Activated gamma-delta T cell (primary cell): ENCODE measurements around the gene AKT3.

Experiments
- DNase-seq: peaks from one replicate; lab custom pipeline; 2025; lab: John Stamatoyannopoulos, UW

Gene AKT3

DNA sequence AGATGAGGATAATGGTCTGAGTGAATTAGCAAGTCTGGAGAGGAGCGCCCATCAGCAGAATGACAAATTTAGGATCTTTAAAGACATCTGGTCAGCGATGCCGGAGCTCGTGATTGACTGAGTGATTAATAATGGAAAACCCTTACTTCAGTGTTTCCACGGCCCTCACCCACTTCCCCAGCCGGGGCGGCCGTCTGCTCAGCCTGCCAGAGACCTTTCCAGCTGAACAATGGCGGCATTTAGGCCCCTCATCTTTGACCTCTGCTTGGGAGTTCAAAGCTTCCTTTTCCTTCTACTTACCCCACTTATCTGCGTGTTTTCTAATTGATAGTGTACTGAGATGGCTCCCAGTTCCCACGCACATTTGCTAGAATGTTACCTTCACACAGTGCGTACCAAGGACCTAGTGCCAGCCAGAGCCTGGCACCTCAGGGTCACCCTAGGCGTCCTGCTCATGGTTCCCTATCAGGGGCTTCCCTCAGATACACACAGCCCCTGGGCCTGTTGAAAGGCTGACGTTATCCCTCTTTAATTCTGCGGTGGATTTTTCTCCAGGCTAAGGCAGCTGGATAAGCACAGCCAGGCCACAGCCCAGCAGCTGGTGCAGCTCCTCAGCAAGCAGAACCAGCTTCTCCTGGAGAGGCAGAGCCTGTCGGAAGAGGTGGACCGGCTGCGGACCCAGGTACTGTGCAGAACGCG, 361.4 kb downstream of the AKT3 start:
- no peak for DNase-seq

DNA sequence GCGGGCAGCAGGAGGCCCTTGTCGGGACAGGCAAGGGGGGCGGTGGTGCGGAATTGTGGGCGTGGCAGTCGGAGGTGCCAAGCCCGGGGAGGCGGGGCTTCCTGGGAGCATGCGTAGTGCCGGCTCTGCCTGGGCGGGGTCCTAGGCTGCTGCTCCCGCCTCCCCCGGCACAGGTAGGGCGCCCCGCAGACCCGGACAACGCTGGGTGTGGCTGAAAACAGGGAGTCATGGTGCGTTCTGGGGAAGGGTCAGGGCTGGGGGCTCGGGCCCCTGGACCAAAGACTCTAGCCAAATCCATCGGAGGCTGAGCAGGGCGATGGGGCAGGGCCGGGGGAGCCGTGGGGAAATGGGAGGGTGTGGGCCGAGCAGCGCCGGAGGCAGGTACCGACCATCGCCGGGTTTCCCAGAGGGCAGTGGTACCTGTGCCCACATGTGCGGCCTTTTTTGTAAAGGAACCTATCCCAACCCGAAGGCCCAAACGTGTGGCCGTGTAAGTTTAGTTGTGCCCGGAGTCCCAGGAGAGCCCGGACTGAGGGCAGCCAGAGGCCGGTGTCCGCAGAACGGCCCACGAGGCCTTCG, 362.3 kb downstream of the AKT3 start:
- no peak for DNase-seq

DNA sequence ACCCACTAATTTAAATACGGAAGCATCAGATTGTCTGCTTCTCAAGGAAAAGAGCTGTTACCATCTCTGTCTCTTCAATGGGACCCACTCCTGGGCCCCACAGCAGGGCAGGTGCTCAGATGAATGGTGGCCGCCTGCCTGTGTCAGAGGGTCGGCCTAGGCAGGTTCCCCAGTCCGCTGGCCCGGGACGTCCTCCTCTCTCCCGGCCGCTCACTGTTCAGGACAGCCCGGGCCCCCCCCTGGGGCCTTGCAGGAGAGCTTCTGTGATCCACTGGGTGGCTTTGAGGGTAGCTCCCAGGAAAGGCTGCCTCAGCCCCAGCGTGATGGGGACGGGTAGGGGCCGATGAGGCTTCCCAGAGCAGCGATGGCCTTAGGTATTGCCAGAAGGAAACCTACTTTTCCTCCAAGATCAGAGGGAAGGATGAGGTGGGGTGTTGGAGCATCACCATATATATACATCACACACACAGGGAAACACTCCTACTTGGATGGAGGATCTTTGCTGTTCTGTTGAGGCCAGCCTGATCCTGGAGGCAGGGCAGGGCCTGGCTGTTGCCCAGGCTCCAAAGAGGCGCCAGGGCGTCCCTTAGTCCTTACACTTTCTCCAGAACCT, 362.9 kb downstream of the AKT3 start:
- no peak for DNase-seq

DNA sequence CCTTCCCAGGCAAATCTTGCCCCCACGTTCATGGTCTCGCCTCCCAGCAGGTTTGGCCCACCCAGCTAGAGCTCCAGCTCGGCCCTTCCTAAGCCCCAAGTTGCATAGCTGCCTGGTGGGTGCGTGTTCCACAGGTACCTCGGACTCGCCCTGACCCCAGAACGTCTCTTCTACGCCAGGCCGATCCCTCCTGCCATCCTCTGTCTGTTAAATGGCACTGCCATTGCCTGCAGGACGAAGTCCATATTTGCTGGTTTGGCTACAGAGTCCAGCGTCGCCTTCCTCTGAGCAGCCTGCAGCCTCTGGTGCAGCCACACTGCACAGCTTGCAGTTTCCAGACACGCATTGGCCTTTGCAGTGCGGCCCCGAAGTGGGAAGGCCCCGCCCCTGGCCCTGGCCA, 366.1 kb downstream of the AKT3 start:
- DNase-seq: no peak

DNA sequence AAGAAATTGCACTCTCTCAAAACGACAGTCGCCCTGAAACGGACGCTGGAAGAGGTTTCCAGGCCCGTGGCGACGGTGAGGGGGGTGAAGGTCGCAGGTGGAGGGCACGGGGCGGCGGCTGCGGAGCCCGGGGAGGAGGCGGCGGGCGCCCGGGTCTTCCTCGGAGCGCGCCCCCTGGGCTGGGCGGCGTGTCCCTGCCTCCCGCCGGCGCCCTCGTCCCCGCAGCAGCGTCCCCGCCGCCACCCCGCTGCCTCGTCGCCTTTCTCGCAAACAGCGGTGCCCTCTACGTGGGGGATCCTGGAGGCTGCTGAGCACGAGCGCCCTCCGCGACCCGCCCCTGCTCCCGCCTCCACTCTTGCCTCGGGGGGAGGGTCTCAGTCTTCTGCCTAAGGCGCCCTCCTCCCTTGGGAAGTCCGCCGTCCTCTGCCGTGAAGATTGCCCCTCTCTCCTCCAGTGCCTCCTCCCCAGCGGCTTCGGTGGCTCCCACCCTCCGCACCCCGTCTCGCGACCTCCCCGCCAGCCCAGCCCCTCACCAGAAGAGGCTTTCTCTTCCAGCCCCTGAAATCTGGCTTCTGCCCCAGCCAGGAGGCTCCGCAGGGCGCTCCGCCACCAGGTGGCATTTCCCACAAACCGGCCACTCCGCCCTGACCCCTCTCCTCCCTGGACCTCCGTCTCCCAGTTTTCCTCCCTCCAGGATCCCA, 366.8 kb downstream of the AKT3 start:
- no peak for DNase-seq

DNA sequence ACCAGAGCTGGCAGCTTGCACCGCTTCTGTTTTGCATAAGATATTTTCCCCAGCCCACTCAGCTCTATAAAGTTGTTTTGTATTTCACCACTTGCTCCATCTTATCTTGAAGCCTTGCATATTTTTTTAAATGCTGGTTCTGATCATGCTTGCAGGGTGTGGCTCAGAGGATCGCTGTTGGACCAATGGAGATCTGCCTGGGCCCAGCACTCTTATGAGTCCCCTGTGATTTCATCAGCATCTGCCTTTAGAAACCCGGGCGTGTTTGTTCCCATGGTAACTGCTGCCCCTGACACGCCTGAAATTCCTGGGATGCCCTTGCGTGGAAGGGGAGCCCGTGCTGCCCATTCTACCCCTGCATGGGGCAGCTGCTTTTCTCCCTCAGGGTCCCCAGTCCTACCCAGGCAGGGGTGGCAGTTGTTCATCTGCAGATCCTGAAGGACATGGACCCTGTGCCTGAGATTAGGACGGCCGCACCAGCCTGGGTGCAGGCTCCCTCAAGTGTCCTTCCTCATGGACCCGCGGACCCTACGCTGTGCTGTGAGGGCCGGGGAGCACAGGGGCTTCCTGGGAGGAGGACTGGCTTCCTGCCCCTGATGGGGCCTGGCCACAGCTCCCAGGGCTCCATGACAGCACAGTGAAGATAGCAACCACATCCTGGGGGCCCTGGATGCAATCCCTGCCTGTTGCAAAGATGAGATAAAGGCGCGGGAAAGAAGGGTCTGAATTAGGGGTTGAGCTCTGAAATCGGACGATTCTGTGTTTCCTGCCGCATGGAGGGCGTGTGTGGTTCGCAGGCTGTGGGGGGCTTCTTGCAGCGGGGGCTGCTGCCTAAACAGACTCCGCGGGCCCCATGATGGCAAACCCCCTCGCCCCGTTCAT, 367.7 kb downstream of the AKT3 start:
- DNase-seq: no peak

DNA sequence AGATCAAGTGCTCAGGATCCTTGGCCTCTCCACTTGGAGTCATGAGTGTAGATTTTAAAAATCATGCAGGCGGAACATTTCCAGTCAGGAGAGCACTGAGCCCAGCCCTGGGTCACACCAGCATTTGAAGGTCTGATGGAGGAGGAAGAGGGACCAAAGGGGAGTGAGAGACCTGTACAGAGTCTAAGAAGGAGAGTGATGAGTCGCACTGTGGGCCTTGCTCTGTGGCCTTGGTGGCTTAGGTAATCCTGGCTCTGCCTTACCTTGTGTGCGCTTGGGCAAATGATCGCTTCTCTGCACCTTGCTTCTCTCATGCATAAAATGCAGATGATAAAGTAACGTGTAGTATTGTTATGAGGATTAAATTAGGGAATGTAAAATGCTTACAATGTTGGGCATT, 368.9 kb downstream of the AKT3 start:
- no peak for DNase-seq

DNA sequence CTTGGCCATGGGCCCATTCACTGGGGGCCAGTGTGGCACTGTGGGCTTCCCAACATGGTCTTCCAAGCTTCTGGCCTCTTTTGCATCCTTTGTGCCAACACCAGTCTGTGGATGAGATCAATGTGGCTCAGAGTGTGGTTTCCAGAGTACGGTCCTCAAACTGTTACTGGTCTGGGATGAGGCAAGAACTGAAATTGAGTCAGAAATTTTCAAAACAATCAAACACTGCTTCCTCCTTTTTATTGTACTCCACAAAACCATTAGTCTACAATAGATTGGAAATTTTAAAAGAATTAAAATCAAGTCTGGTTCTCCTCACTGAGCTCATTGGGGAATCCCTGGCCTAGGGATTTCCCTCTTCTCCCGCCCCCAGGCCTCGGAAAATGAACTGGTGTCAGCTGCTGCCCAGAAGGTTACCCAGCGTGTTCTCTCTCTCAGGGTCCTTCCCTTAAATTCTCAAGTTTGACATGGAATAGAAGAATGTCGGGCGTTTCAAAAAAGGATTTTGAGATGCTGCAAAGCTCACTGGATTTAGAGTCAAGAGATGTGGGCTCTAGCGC, 372.2 kb downstream of the AKT3 start:
- DNase-seq: no peak

DNA sequence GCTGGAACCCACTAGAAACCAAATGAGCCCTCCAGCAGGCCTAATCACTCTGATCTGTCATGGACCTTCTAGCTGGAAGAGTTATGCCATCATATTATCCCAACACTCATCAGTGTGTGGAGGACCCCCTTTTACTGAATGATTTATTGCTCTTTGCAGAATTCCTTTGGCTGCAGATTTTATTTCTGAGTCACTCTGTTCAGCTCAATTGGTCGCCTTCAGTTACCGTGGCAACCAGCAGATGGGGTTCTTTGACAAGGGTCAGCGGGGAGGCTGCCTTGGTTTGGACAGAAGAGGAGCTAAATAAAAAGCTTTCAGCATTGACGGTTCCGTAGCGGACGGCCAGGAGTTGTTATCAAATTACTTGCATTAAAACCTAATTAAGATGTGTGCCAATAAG, 374.1 kb downstream of the AKT3 start:
- DNase-seq: no peak

DNA sequence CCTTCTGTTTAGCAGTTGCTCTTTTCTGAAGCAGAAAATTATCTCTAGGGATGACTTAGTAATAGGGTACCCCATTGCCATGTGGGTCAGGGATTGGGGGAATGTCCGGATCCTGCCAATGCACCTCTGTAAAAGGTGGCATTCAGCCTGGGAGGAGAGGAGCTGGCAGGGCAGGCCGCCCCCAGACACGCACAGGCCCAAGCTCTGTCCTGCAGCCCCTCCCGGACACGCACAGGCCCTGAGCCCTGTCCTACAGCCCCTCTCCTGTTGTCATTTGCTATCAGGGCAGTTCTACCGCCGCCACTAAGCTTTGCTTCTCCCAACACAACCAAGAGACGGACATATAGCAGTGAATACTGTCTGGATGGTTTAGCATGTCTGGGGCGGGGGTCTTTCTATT, 375.1 kb downstream of the AKT3 start:
- no peak for DNase-seq

DNA sequence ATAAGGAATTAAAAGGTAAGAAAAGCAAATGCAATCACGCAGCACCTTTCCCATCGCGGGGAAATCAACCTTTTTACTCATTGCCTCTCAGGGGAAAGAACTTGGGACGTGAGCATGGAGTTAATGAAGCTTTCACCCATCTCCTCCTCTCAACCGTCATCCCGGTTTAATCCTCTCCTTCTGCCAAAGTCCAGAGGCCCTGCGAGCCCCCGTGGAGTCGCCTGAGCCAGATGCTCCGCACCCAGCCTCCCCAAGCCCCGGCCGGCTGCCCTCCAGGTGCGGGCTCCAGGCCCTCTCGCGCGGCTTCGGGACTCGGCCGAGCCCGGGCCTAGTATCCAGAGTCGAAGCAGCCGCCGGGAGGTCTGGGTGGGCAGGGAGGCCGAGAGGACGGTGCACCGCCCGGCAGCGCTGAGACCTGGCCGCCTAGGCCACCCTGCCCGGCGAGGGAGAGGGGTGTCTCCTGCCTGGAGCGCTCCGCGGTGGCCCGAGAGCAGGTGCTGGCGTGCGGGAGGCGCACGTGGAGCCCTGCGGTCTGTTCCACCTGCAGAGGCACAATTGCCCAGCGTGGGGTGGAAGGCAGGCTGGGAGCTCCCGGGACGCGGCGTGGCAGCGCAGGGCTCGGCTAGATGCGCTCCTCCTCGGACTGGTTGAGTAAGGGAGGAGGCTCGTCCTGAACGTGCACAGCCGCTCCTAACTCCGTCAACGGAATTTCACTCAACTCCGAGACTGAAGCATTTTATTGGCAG, 375.7 kb downstream of the AKT3 start:
- DNase-seq: no peak

DNA sequence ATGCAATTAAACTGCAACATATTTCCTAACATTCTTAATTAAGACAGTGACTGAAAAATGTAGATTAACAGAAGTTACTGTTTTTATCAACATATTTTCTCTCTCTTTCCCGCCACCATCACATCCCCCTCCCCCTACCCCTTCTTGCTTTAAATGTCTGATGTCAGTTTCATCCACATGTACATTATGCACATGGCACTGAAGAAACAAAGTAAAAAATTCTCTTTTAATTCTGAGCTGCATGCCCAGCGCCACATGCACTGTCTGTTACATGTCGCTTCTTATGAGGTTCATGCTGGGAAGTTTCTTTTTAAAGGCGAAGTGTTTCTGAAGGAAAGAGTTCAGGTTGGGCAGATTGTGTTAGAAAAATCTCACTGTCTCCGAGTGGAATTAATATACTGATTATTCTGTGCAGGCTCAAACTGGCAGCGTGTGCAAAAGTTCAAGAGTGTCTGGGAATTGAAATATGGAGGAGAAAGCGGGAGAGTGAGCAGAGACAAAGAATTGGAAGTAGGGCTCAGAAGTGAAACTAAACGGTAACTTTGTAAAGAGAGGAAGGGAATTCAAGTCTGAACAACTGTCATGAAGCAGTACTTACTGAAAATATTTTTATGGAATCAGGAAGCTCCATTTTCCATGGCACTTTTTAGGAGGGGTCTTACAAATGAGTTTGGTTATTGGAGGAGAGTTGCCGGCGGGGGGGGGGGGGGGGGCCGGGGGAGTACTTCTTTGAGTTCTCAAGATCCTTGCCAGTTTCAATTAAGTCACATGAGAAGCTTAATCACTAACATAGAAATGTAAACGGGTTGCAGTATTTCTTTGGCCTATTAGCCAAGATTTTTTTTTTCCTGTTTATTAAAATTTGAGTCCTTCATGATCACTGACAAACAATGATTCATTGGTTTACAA, 376.6 kb downstream of the AKT3 start:
- no peak for DNase-seq

DNA sequence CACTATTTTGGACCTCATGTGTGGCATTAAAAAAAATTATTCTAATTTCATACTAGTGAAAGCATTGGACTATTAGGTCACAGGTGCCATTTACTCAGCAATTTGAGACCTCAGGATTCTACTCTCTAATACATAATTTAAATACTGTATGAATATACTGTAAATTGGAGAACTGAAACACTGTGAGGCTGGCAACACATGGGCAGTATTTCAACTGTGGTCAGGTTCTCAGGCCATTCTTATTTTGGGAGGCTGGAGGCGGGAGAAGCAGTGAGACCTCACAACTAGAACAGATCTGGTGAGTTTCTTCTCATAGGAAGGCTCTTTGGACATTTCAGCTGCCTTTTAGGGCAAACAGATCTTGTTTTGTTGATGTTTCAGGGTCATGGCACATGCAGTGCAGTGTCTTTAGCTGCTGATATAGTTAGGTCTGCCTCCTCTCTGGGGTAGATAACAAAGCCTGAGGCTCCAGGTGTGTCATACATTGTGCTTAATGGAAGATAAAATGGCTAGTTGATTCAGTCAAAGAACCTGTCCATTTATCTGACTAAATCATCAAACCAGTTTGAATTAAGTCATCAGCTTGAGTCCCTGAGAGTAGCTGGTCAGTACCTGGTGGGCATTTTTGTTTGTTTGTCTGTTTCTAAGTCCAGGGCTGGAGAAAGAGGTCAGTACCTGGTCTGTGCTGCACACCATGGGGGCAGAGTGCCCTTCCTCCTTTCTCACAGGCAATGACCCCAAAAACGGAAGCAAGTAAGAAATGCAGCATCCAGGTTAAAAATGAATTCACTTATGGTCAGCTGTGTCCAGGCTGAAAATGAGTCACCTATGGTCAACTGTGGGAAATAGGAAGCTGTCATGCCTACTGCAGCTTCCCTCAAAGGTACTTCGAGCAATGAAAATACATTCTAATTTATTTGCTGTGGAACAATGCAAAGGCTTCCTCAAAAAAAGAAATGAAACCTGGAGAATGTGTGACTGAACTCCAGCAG, 378.0 kb downstream of the AKT3 start:
- DNase-seq: no peak

DNA sequence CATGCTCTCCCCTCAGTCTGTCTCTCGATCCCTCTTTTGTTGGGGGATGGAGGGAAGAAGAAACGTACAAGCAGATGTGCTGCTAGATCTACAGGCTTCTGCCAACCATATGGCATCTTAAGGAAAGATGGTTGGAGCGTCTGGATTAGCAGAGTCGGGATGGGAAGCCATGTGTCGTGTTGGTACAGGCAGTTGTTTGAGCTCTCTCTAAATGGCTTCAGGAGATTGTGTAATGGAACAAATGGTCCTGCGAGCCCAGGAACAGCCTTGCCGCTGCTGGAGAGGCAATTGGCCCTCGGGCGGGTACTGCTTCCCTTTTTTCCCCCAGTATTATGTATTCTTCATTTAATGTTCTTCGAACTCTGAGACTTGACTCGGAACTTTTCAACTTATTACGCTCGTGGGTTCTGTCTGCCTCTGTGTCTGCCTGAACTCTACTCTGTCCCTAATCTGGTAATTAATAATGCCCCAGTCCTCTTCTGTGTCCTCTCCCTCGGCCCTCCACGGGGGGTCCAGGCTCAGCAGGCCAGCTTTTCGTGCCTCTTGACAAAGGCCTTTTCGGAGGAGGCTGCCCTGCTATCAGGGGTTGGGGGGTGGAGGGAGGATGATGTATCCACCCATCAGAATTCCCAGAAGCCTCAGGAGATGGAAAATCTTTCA, 378.9 kb downstream of the AKT3 start:
- DNase-seq: no peak

DNA sequence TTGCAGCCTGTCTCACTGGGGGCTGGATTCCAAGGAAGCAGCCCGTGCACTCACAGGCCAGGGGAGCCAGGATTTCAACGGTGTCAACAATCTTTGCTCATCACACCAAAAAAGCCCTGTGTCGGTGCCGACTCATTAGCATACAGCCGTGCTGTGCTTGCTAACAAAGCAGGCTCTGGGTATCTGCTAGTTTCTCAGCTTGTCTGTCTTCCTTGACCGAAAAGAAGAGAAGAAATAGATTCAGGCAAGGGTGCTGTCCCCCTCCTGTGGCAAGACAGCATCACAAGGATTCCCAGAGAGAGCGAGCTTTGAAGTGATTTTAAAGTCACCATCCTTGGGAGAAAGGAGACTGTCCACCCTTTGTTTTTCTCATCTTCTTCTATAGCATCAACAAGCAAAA, 379.5 kb downstream of the AKT3 start:
- no peak for DNase-seq

DNA sequence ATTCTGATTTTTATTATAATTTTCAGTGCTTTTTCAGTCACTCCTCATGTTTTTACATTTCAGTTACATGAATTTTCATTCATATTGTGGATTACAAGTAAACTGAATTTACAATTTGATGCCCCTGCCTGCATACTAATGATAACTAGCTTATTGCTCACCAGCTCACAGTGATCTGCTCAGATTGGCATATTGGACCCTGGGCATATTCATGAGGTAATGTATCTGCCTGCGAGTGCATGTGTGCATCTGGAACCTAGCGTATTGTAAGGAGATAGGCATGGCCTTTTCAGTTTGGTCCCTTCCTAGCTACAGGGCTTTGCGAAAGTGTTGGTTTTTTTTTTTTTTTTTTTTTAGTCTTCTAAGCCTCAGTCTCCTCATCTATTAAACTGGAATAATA, 380.5 kb downstream of the AKT3 start:
- DNase-seq: no peak

DNA sequence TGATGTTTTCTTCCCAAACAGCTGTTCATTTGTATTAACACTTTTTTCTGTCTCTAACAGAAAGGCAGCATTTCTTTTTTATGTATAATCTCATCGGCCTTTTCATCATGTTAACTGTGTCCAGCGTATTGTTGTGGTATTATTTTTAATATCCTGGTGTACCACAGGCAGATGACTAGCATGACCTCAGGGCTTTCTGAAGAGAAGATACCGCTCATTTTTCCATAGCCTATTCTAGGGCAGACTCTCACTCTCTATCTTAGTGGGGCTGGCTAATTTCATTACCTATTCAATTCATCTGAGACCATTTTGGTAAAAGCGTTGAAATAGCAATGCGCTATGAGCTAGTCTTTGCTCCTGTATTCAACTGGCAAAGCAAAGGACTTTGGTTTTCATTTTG, 384.3 kb downstream of the AKT3 start:
- no peak for DNase-seq

DNA sequence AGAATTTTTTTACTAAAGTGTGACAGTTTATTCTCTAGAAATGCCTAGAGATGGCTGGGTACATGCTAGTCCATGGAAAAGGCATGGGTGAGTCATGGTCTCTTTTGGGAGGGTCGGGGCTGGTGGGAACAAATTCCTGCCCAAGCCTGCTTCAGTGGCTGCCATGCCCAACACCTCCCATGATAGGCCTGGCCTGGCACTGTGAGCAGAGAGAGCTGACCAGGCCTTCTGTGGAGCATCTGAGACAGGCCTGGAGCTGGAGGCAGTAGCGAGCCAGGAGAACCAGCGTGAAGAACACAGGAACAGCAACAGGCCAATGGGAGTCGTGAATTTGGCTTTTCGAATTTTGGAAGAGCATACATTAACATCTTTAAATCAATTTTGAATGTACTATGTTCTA, 385.0 kb downstream of the AKT3 start:
- no peak for DNase-seq
